ENCODE results near the gene FTSJ3. TPM values are rescaled to one million over a fixed set of nuclear protein-coding genes. Genes with fewer than 3 reads are reported as not detected.

FTSJ3 gene
- total and polyA plus RNA-seq, 10 of the 15 experiments (the other 5 are each of a cell fraction or from before 2014, with no cell fraction given): 17.2 to 79.2 (median 50.4) TPM

- TF ChIP-seq ATF2 (IDR thresholded peaks at IDR 0.05; ENCODE audit: low read length) (no peak), KLF5 (IDR thresholded peaks at IDR 0.05; ENCODE audit: partially characterized antibody) (peak; percentile 99), PML (IDR thresholded peaks at IDR 0.05; ENCODE audit: low read length) (no peak), GATAD2B (conservative IDR thresholded peaks at IDR 0.05; ENCODE audit: low read depth) (peak; percentile 21; the same call in 1 of the 2 replicates), NR2C2 (IDR thresholded peaks at IDR 0.05; ENCODE audit: borderline replicate concordance, control insufficient read depth, insufficient read length, low read depth) (no peak), ZNF622 (IDR thresholded peaks at IDR 0.05) (no peak), ATF7 (IDR thresholded peaks at IDR 0.05; ENCODE audit: low read depth) (peak; percentile 99), RCOR1 (conservative IDR thresholded peaks at IDR 0.05; ENCODE audit: low read depth, low read length) (no peak), ATF3 (IDR thresholded peaks at IDR 0.05; ENCODE audit: borderline replicate concordance, extremely low read depth, low read depth, low read length) (0 out of 2 replicates have a peak, but pooled peaks have one; percentile 8), ETV6 (conservative IDR thresholded peaks at IDR 0.05 in 1 of 2, IDR thresholded peaks at IDR 0.05 in 1 of 2; ENCODE audit: borderline replicate concordance in 1 of 2, low read depth in 1 of 2) (no peak)
Observed at GRCh38 chr17:63848834-63849689, 21.6 kb upstream of the FTSJ3 start (continued).
